LNCAP (cell line): ENCODE results near the gene MARK1.

ENCODE experiments used
- CTCF ChIP-seq: fragments of 450-650 bp; IDR thresholded peaks from 2 replicates; pipeline ENCODE4 v1.5.1; 2017; ENCODE audit warnings: mild to moderate bottlenecking

MARK1 gene

GRCh38 chr1:220702733-220703270 lies 174.9 kb downstream of the MARK1 start:
- no peak for TF ChIP-seq CTCF

GRCh38 chr1:220703305-220703704 lies 175.4 kb downstream of the MARK1 start:
- TF ChIP-seq CTCF = no peak

GRCh38 chr1:220705782-220706181 lies 177.8 kb downstream of the MARK1 start:
- no peak for TF ChIP-seq CTCF

- no peak for TF ChIP-seq CTCF
Measured at GRCh38 chr1:220706480-220706879, 178.5 kb downstream of the MARK1 start.

DNA sequence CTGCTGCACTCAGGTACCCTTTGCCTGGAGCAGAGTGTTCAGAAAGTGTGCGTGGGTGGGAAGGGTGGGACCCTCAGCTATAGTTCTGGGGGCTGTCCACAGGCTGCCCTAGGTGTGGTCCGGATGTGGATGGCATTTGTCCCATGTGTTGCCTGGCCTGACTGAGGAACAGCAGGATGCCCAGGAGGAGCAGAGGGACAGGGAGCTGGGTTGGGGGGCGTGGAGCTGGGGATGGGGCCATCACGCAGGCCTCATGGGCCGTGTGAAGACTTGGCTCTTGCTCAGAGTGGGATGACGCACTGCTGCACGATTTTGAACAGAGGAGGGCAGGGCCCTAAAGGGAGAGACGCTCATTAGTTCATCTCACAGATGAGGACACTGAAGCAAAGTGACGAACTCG lies 179.2 kb downstream of the MARK1 start:
- no peak for TF ChIP-seq CTCF

GRCh38 chr1:220708244-220708643 lies 180.3 kb downstream of the MARK1 start:
- TF ChIP-seq CTCF = no peak

- TF ChIP-seq CTCF = no peak
Measured at GRCh38 chr1:220708936-220709801, 181.2 kb downstream of the MARK1 start.
